GM12878 (cell line): Measurements from ENCODE around the gene MYO19. TPM values are rescaled to one million over a fixed set of nuclear protein-coding genes. Genes with fewer than 3 reads are reported as not detected.

Experiments used
- ATAC-seq: fragments of 200-7000 bp; cut with Tn5 transposase; 3 replicates; pipeline ENCODE4 v1.9.1; 2020; ENCODE audit warnings: mild to moderate bottlenecking, moderate library complexity
- BruUV-seq: library from RNA; stranded (reverse); fragments of 400-500 nt; replicated peaks from 2 replicates; lab custom pipeline; 2021; lab: Mats Ljungman, UMichigan
- CTCF ChIA-PET: fragments of 300-600 bp; sonication (Branson Sonifier 250); formaldehyde crosslinking; extraction: SDS; loops from one replicate; lab custom pipeline; 2021; ENCODE audit warnings: inconsistent platforms; lab: Yijun Ruan, JAX
- POLR2A ChIA-PET: fragments of 350-600 bp; formaldehyde crosslinking; extraction: SDS; loops from one replicate; lab custom pipeline; 2021; ENCODE audit warnings: inconsistent platforms; lab: Charles Lee
- RAD21 ChIA-PET: fragments of 300-600 bp; sonication (Branson Sonifier 250); formaldehyde crosslinking; loops from one replicate; lab custom pipeline; 2023; ENCODE audit warnings: antibody characterized with exemption; ENCODE audit not compliant: unreplicated experiment; lab: Charles Lee
- SMC1A ChIA-PET: fragments of 300-600 bp; sonication (Branson Sonifier 250); formaldehyde crosslinking; loops from one replicate; lab custom pipeline; 2023; ENCODE audit not compliant: unreplicated experiment, uncharacterized antibody; lab: Charles Lee
- DNase-seq: peaks from one replicate; pipeline ENCODE4 v3.0.0-alpha.2; 2011; ENCODE audit warnings: low read depth, low spot score
- FAIRE-seq: peaks from 3 replicates; lab custom pipeline; 2011; peaks lifted over from hg19 to GRCh38; lab: Jason Lieb, UNC
- H2AFZ ChIP-seq: 2 replicates; pipeline ENCODE4 v1.6.0; 2011; ENCODE audit warnings: low read depth, low read length, control low read depth; ENCODE audit not compliant: control insufficient read depth
- H3K27ac ChIP-seq: 2 replicates; pipeline ENCODE4 v1.5.1; 2011; ENCODE audit warnings: control low read depth; ENCODE audit not compliant: control insufficient read depth, insufficient read depth
- H3K27me3 ChIP-seq, 2 experiments: replicated peaks in 1 of 2; 2 replicates each; pipeline versions ENCODE4 v1.6.0 to v1.6.1; 2011; ENCODE audit warnings: low read length in 1 of 2; ENCODE audit not compliant: control insufficient read depth in 2 of 2, insufficient read depth in 2 of 2
- H3K36me3 ChIP-seq, 2 experiments: 2 replicates each; pipeline ENCODE4 v1.5.1; 2011; ENCODE audit warnings: low read length in 1 of 2; ENCODE audit not compliant: control insufficient read depth in 2 of 2, insufficient read depth in 2 of 2
- H3K4me1 ChIP-seq: 2 replicates; pipeline ENCODE4 v1.6.1; 2011; ENCODE audit warnings: mild to moderate bottlenecking, low read length, moderate library complexity, mixed read lengths; ENCODE audit not compliant: control insufficient read depth, insufficient read depth
- H3K4me2 ChIP-seq: 2 replicates; pipeline ENCODE4 v1.6.0; 2011; ENCODE audit warnings: control low read depth; ENCODE audit not compliant: control insufficient read depth, insufficient read depth
- H3K4me3 ChIP-seq: fragments of 200-600 bp; sonication (generic); 2 replicates; pipeline ENCODE4 v1.5.1; 2016
- H3K79me2 ChIP-seq: 2 replicates; pipeline ENCODE4 v1.6.0; 2011; ENCODE audit warnings: low read length; ENCODE audit not compliant: control insufficient read depth, insufficient read depth
- H3K9ac ChIP-seq: 2 replicates; pipeline ENCODE4 v1.8.0; 2011; ENCODE audit warnings: low read length, control low read depth, mixed read lengths; ENCODE audit not compliant: control insufficient read depth, insufficient read depth
- H3K9me3 ChIP-seq: replicated peaks from 3 replicates; pipeline ENCODE4 v1.5.1; 2011; ENCODE audit warnings: mild to moderate bottlenecking, low read length; ENCODE audit not compliant: control insufficient read depth, insufficient read depth
- H4K20me1 ChIP-seq: 2 replicates; pipeline ENCODE4 v1.6.0; 2011; ENCODE audit not compliant: control insufficient read depth, insufficient read depth
- E4F1 ChIP-seq: fragments of 450-650 bp; IDR thresholded peaks from 2 replicates; pipeline ENCODE4 v1.6.1; 2018; ENCODE audit warnings: borderline replicate concordance, mild to moderate bottlenecking; ENCODE audit not compliant: partially characterized antibody
- EGR1 ChIP-seq, 2 experiments: IDR thresholded peaks; 1 replicate in 1 of 2; 2 replicates in 1 of 2; pipeline ENCODE4 v1.6.1; 2011 to 2012; ENCODE audit warnings: low read depth in 2 of 2, low read length in 2 of 2, borderline replicate concordance in 1 of 2, mild to moderate bottlenecking in 1 of 2, moderate library complexity in 1 of 2
- HCFC1 ChIP-seq: fragments of 150-350 bp; IDR thresholded peaks from 2 replicates; pipeline ENCODE4 v1.6.1; 2014; ENCODE audit warnings: low read length
- LARP7 ChIP-seq: fragments of 450-650 bp; IDR thresholded peaks from 2 replicates; pipeline ENCODE4 v1.6.1; 2017; ENCODE audit warnings: mild to moderate bottlenecking
- NFXL1 ChIP-seq: fragments of 450-650 bp; IDR thresholded peaks from 2 replicates; pipeline ENCODE4 v1.6.1; 2017; ENCODE audit warnings: antibody characterized with exemption, mild to moderate bottlenecking, borderline replicate concordance
- NR2C2 ChIP-seq: IDR thresholded peaks from 2 replicates; pipeline ENCODE4 v1.6.1; 2011; ENCODE audit warnings: borderline replicate concordance, low read depth; ENCODE audit not compliant: control insufficient read depth, insufficient read length
- RCOR1 ChIP-seq: conservative IDR thresholded peaks from 2 replicates; pipeline ENCODE4 v1.6.1; 2012; ENCODE audit warnings: low read depth, low read length, improper control_type of control experiment
- RUNX3 ChIP-seq: IDR thresholded peaks from 2 replicates; pipeline ENCODE4 v1.6.1; 2012; ENCODE audit warnings: low read length, inconsistent platforms
- SIN3A ChIP-seq: IDR thresholded peaks from 2 replicates; pipeline ENCODE4 v1.6.1; 2012; ENCODE audit warnings: low read depth, low read length, improper control_type of control experiment
- SMAD5 ChIP-seq: IDR thresholded peaks from 2 replicates; pipeline ENCODE4 v1.6.1; 2016; ENCODE audit warnings: antibody characterized with exemption, low read depth
- STAT3 ChIP-seq: IDR thresholded peaks from 2 replicates; pipeline ENCODE4 v1.6.1; 2011; ENCODE audit warnings: low read depth, low read length, improper control_type of control experiment
- ZNF274 ChIP-seq: IDR thresholded peaks from one replicate; pipeline ENCODE4 v1.8.0; 2011; ENCODE audit not compliant: insufficient read length, insufficient read depth
- ZNF384 ChIP-seq: IDR thresholded peaks from 2 replicates; pipeline ENCODE4 v1.6.1; 2012; ENCODE audit warnings: low read depth, mild to moderate bottlenecking, low read length, improper control_type of control experiment, borderline replicate concordance
- WGBS: methylation state at CpG from one replicate; pipeline ENCODE4 v1.1.6; 2016; ENCODE audit warnings: low lambda C conversion rate; ENCODE audit not compliant: insufficient replicate concordance, insufficient coverage; ENCODE audit errors: missing lambda C conversion rate; 5-methylcytosine and 5-hydroxymethylcytosine counted together
- in situ Hi-C: fragments of 300-500 bp; cut with MboI; formaldehyde crosslinking; loops from 9 replicates; pipeline ENCODE4 v1.14.3; 2018; ENCODE audit warnings: mixed read lengths
- intact Hi-C: fragments of 100-400 bp; cut with micrococcal nuclease; formaldehyde crosslinking; loops from one replicate; pipeline ENCODE4 v1.14.2; 2022; ENCODE audit not compliant: unreplicated experiment
- polyA plus RNA-seq, 11 experiments: library from polyadenylated mRNA; depleted of rRNA in 4 of 11; unstranded in 6 of 11; stranded (reverse) in 5 of 11; fragments of >200 nt; fragmentation: Nextera tagmentation in 4 of 11; fragmentation: Illumina TruSeq in 1 of 11; extraction: Ambion mirVana in 4 of 11; extraction: Trizol in 1 of 11; gene quantifications; 1 replicate in 1 of 11; 2 replicates in 10 of 11; pipeline versions ENCODE4 v1.2.1 to v1.2.3, GENCODE V29; 2011 to 2016; ENCODE audit warnings: inconsistent platforms in 2 of 11, missing spikeins in 2 of 11, low read depth in 1 of 11
- total RNA-seq, 4 experiments: library from RNA; depleted of rRNA in 3 of 4; stranded (reverse); fragments of >200 nt in 3 of 4; fragmentation: Illumina TruSeq in 1 of 4; extraction: Trizol in 1 of 4; gene quantifications; 2 replicates each; pipeline versions ENCODE4 v1.2.1 to v1.2.3, GENCODE V29; 2013 to 2021
- TF ChIP-seq, protein P1 (sequence below): IDR thresholded peaks from 2 replicates; pipeline ENCODE4 v1.6.1; 2011; ENCODE audit warnings: borderline replicate concordance, low read depth, mild to moderate bottlenecking, moderate library complexity, low read length; ENCODE audit not compliant: insufficient read depth, poor library complexity, severe bottlenecking
- TF ChIP-seq, protein P2 (sequence below): IDR thresholded peaks from 2 replicates; pipeline ENCODE4 v1.6.1; 2012; ENCODE audit warnings: mild to moderate bottlenecking, low read depth, low read length

Gene MYO19
- total and polyA plus RNA-seq, 10 of the 15 experiments (the other 5 are each of a cell fraction or from before 2014, with no cell fraction given) = 11.4 to 103 (median 67.1) TPM

DNA sequence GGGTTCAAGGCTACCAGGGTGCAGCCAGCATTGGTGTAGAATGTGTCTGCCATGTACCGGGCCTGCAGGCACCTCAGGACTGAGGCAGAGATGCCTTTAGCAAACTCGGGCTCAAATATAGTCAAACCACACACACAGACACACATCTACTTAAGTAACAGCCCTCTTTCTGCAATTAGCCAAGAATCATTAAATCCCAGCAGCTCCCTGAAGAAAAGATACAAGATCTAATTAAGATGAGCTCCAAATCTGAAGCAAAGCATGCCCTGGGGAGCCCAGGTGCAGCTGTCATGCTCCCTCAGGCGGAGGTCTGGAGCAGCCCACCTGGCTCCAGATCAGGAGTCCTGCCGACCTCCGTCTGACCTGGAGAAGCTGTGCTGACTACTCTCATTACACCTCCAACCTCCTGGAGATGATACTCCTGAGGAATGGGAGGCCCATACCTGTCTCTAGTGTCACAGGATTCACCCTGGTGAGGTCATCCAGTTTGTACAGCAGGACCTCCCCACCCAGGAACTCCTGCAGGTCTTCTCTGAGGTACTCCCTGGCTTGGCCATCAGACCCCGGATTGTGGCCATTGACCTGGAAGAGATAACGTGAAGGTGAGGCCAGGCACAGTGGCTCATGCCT lies 6.9 kb downstream of the MYO19 start:
- BruUV-seq = no TSS peak
- H3K36me3 ChIP-seq = peaks cover 15 to 23% of the 10 kb centered on the region in 2 experiments
- no peaks in the 10 kb centered on the region for H3K9me3 ChIP-seq
- RAD21 ChIA-PET = no interaction called here
- ATAC-seq = no peak
- no peak for FAIRE-seq
- 89% methylated on average over 7 of the region's 7 CpGs for WGBS
- H3K4me1 ChIP-seq = no peaks in the 10 kb centered on the region
- H2AFZ ChIP-seq = no peak overlapping the region
- SMC1A ChIA-PET = no interaction called here
- intact Hi-C loops = no loop called here
- no peak overlapping the region for H3K27ac ChIP-seq
- H3K9ac ChIP-seq = no peak overlapping the region
- CTCF ChIA-PET = no interaction called here
- H3K4me2 ChIP-seq = no peak overlapping the region
- no peaks in the 10 kb centered on the region for H4K20me1 ChIP-seq
- no peak for DNase-seq
- in situ Hi-C loops = no loop called here
- H3K4me3 ChIP-seq = no peak overlapping the region
- POLR2A ChIA-PET = no interaction called here
- H3K79me2 ChIP-seq = no peaks in the 10 kb centered on the region; the same call in none of the 2 replicates
- H3K27me3 ChIP-seq = no peaks in the 10 kb centered on the region
- TF ChIP-seq RCOR1 (no peak), HCFC1 (no peak), ZNF384 (no peak), RUNX3 (no peak), SIN3A (no peak), E4F1 (no peak), LARP7 (no peak), SMAD5 (no peak), NFXL1 (no peak), EGR1 (IDR thresholded peaks at IDR 0.05; ENCODE audit: borderline replicate concordance in 1 of 2, low read depth in 2 of 2, low read length in 2 of 2) (no peak), STAT3 (no peak), ZNF274 (no peak), NR2C2 (no peak)
- TF ChIP-seq, protein P1, sequence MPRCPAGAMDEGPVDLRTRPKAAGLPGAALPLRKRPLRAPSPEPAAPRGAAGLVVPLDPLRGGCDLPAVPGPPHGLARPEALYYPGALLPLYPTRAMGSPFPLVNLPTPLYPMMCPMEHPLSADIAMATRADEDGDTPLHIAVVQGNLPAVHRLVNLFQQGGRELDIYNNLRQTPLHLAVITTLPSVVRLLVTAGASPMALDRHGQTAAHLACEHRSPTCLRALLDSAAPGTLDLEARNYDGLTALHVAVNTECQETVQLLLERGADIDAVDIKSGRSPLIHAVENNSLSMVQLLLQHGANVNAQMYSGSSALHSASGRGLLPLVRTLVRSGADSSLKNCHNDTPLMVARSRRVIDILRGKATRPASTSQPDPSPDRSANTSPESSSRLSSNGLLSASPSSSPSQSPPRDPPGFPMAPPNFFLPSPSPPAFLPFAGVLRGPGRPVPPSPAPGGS = no peak
- TF ChIP-seq, protein P2, sequence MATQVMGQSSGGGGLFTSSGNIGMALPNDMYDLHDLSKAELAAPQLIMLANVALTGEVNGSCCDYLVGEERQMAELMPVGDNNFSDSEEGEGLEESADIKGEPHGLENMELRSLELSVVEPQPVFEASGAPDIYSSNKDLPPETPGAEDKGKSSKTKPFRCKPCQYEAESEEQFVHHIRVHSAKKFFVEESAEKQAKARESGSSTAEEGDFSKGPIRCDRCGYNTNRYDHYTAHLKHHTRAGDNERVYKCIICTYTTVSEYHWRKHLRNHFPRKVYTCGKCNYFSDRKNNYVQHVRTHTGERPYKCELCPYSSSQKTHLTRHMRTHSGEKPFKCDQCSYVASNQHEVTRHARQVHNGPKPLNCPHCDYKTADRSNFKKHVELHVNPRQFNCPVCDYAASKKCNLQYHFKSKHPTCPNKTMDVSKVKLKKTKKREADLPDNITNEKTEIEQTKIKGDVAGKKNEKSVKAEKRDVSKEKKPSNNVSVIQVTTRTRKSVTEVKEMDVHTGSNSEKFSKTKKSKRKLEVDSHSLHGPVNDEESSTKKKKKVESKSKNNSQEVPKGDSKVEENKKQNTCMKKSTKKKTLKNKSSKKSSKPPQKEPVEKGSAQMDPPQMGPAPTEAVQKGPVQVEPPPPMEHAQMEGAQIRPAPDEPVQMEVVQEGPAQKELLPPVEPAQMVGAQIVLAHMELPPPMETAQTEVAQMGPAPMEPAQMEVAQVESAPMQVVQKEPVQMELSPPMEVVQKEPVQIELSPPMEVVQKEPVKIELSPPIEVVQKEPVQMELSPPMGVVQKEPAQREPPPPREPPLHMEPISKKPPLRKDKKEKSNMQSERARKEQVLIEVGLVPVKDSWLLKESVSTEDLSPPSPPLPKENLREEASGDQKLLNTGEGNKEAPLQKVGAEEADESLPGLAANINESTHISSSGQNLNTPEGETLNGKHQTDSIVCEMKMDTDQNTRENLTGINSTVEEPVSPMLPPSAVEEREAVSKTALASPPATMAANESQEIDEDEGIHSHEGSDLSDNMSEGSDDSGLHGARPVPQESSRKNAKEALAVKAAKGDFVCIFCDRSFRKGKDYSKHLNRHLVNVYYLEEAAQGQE = no peak
